H9 (cell line): ENCODE measurements around the gene DEFB121. TPM values are rescaled to one million over a fixed set of nuclear protein-coding genes. Genes with fewer than 3 reads are reported as not detected.

ENCODE experiments used
- DNase-seq: peaks from one replicate; pipeline ENCODE4 v3.0.0-alpha.2; 2017
- H2AFZ ChIP-seq: one replicate; pipeline ENCODE4 v1.6.1; 2013; ENCODE audit warnings: mild to moderate bottlenecking, low read length, control low read depth, moderate library complexity
- H2AK5ac ChIP-seq: 2 replicates; pipeline ENCODE4 v1.6.1; 2013; ENCODE audit warnings: low read length, control low read depth, mixed read lengths; ENCODE audit not compliant: insufficient read length
- H2BK120ac ChIP-seq: one replicate; pipeline ENCODE4 v1.6.1; 2013; ENCODE audit warnings: low read depth, mild to moderate bottlenecking, low read length, control low read depth, inconsistent platforms; ENCODE audit not compliant: poor library complexity, severe bottlenecking
- H2BK12ac ChIP-seq: 2 replicates; pipeline ENCODE4 v1.6.1; 2013; ENCODE audit warnings: low read length, control low read depth, mixed read lengths, low read depth; ENCODE audit not compliant: insufficient read length
- H2BK15ac ChIP-seq: 2 replicates; pipeline ENCODE4 v1.6.1; 2013; ENCODE audit warnings: low read depth, low read length, control low read depth
- H2BK20ac ChIP-seq: one replicate; pipeline ENCODE4 v1.6.1; 2013; ENCODE audit warnings: low read depth, mild to moderate bottlenecking, low read length, control low read depth, inconsistent platforms; ENCODE audit not compliant: poor library complexity, severe bottlenecking
- H2BK5ac ChIP-seq: 2 replicates; pipeline ENCODE4 v1.6.1; 2013; ENCODE audit warnings: low read length, control low read depth, mixed read lengths; ENCODE audit not compliant: insufficient read length
- H3K14ac ChIP-seq: 2 replicates; pipeline ENCODE4 v1.6.1; 2013; ENCODE audit warnings: low read length, control low read depth; ENCODE audit not compliant: insufficient read depth
- H3K18ac ChIP-seq: 2 replicates; pipeline ENCODE4 v1.6.1; 2013; ENCODE audit warnings: low read depth, mild to moderate bottlenecking, mixed read lengths, low read length, control low read depth; ENCODE audit not compliant: insufficient read length
- H3K23ac ChIP-seq: 2 replicates; pipeline ENCODE4 v1.6.1; 2013; ENCODE audit warnings: low read length, control low read depth, mixed read lengths, low read depth; ENCODE audit not compliant: insufficient read length
- H3K23me2 ChIP-seq: 2 replicates; pipeline ENCODE4 v1.6.1; 2013; ENCODE audit warnings: low read depth, mild to moderate bottlenecking, mixed read lengths, low read length, control low read depth; ENCODE audit not compliant: insufficient read length, poor library complexity, severe bottlenecking
- H3K27ac ChIP-seq: 2 replicates; pipeline ENCODE4 v1.5.1; 2013; ENCODE audit warnings: low read length, control low read depth, mixed read lengths, low read depth; ENCODE audit not compliant: insufficient read length
- H3K27me3 ChIP-seq: 2 replicates; pipeline ENCODE4 v1.6.1; 2013; ENCODE audit warnings: low read length, control low read depth, inconsistent platforms; ENCODE audit not compliant: insufficient read depth
- H3K4ac ChIP-seq: 2 replicates; pipeline ENCODE4 v1.6.1; 2013; ENCODE audit warnings: low read depth, mild to moderate bottlenecking, control low read depth, inconsistent platforms, low read length, moderate library complexity
- H3K4me1 ChIP-seq: 2 replicates; pipeline ENCODE4 v1.6.1; 2013; ENCODE audit warnings: low read length, control low read depth, inconsistent platforms; ENCODE audit not compliant: insufficient read depth
- H3K4me2 ChIP-seq: 2 replicates; pipeline ENCODE4 v1.6.1; 2013; ENCODE audit warnings: low read length, control low read depth, mixed read lengths; ENCODE audit not compliant: insufficient read length, insufficient read depth
- H3K56ac ChIP-seq: 2 replicates; pipeline ENCODE4 v1.6.1; 2013; ENCODE audit warnings: low read depth, mild to moderate bottlenecking, mixed read lengths, low read length, control low read depth; ENCODE audit not compliant: insufficient read length
- H3K79me1 ChIP-seq: 2 replicates; pipeline ENCODE4 v1.6.1; 2013; ENCODE audit warnings: low read depth, mild to moderate bottlenecking, moderate library complexity, low read length, control low read depth, inconsistent platforms; ENCODE audit not compliant: insufficient read depth, poor library complexity, severe bottlenecking
- H3K79me2 ChIP-seq: 2 replicates; pipeline ENCODE4 v1.6.1; 2013; ENCODE audit warnings: low read length, control low read depth, inconsistent platforms; ENCODE audit not compliant: insufficient read depth
- H3K9ac ChIP-seq: 2 replicates; pipeline ENCODE4 v1.6.1; 2013; ENCODE audit warnings: low read length, control low read depth, mixed read lengths; ENCODE audit not compliant: insufficient read length; ENCODE audit errors: extremely low read depth
- H3K9me3 ChIP-seq: one replicate; pipeline ENCODE4 v1.6.1; 2013; ENCODE audit warnings: low read depth, low read length, inconsistent platforms; ENCODE audit not compliant: control insufficient read depth
- H3T11ph ChIP-seq: one replicate; pipeline ENCODE4 v1.6.1; 2013; ENCODE audit warnings: mild to moderate bottlenecking, low read length, control low read depth, inconsistent platforms
- H4K20me1 ChIP-seq: one replicate; pipeline ENCODE4 v1.6.1; 2013; ENCODE audit not compliant: control insufficient read depth, insufficient read length, insufficient read depth
- H4K5ac ChIP-seq: 2 replicates; pipeline ENCODE4 v1.6.1; 2013; ENCODE audit warnings: low read depth, mild to moderate bottlenecking, mixed read lengths, low read length, control low read depth; ENCODE audit not compliant: insufficient read length
- H4K8ac ChIP-seq: replicated peaks from 2 replicates; pipeline ENCODE4 v1.6.1; 2013; ENCODE audit warnings: low read length, control low read depth, mixed read lengths, low read depth; ENCODE audit not compliant: insufficient read length
- H4K91ac ChIP-seq: 2 replicates; pipeline ENCODE4 v1.6.1; 2013; ENCODE audit warnings: low read depth, mild to moderate bottlenecking, moderate library complexity, mixed read lengths, low read length, control low read depth; ENCODE audit not compliant: insufficient read length
- H3K27ac Mint-ChIP-seq, 3 experiments: 2 replicates in 2 of 3; 3 replicates in 1 of 3; pipeline ENCODE4 v1.8.0; 2020 to 2021; ENCODE audit warnings: mixed read lengths in 3 of 3, mild to moderate bottlenecking in 1 of 3, moderate library complexity in 1 of 3
- H3K27me3 Mint-ChIP-seq: 2 replicates; pipeline ENCODE4 v1.8.0; 2021; ENCODE audit warnings: low read depth, mild to moderate bottlenecking, moderate library complexity, mixed read lengths
- H3K36me3 Mint-ChIP-seq, 3 experiments: 2 replicates in 2 of 3; 3 replicates in 1 of 3; pipeline ENCODE4 v1.8.0; 2020 to 2021; ENCODE audit warnings: low read depth in 3 of 3, mixed read lengths in 3 of 3; ENCODE audit not compliant: insufficient read depth in 1 of 3
- H3K4me1 Mint-ChIP-seq, 2 experiments: 2 replicates each; pipeline ENCODE4 v1.8.0; 2020; ENCODE audit warnings: mixed read lengths in 2 of 2
- H3K4me3 Mint-ChIP-seq, 2 experiments: 2 replicates in 1 of 2; 3 replicates in 1 of 2; pipeline ENCODE4 v1.8.0; 2020 to 2021; ENCODE audit warnings: mild to moderate bottlenecking in 2 of 2, mixed read lengths in 2 of 2, moderate library complexity in 1 of 2
- H3K9me3 Mint-ChIP-seq, 2 experiments: 2 replicates in 1 of 2; 3 replicates in 1 of 2; pipeline ENCODE4 v1.8.0; 2020; ENCODE audit warnings: mild to moderate bottlenecking in 2 of 2, mixed read lengths in 2 of 2, moderate library complexity in 1 of 2
- CTCF ChIP-seq: fragments of 200-600 bp; sonication (generic); conservative IDR thresholded peaks from 3 replicates; pipeline ENCODE4 v1.8.0; 2021; ENCODE audit warnings: antibody characterized with exemption, mild to moderate bottlenecking
- WGBS: extraction: QIAGEN DNeasy Blood & Tissue Kit; methylation state at CpG from one replicate; pipeline ENCODE4 v1.1.7; 2013; ENCODE audit warnings: missing lambda C conversion rate, low lambda C conversion rate, mixed read lengths; ENCODE audit not compliant: insufficient read length; ENCODE audit errors: extremely low coverage; 5-methylcytosine and 5-hydroxymethylcytosine counted together
- total RNA-seq: library from RNA; stranded (reverse); gene quantifications from 2 replicates; pipeline ENCODE4 v1.2.1, GENCODE V29; 2021

The DEFB121 gene
- total RNA-seq, 1 experiment from 2014 or later = not detected

- H3K14ac ChIP-seq = no peak overlapping the region
- no peak overlapping the region for H3K27ac ChIP-seq
- no peak overlapping the region for H3K23ac ChIP-seq
- no peak overlapping the region for H2BK20ac ChIP-seq
- Mint-ChIP-seq H3K4me3 (no peak overlapping the region), H3K27me3 (peaks cover 8% of the 10 kb centered on the region), H3K9me3 (peaks cover 69 to 86% of the 10 kb centered on the region in 2 experiments), H3K36me3 (peaks cover 2 to 34% (median 9%) of the 10 kb centered on the region in 3 experiments; a peak in 6 of 7 replicates), H3K27ac (no peak overlapping the region), H3K4me1 (no peaks in the 10 kb centered on the region)
- H2BK12ac ChIP-seq = no peak overlapping the region
- no peak overlapping the region for H3K18ac ChIP-seq
- DNase-seq = no peak
- no peaks in the 10 kb centered on the region for H3K79me1 ChIP-seq
- H3K79me2 ChIP-seq = no peaks in the 10 kb centered on the region
- H3K27me3 ChIP-seq = no peaks in the 10 kb centered on the region
- H3K4ac ChIP-seq = no peak overlapping the region
- H4K5ac ChIP-seq = no peak overlapping the region
- TF ChIP-seq CTCF = no peak
- no peak overlapping the region for H2BK120ac ChIP-seq
- no peak overlapping the region for H2AFZ ChIP-seq
- H3K23me2 ChIP-seq = no peaks in the 10 kb centered on the region
- no peak overlapping the region for H4K91ac ChIP-seq
- H3K9ac ChIP-seq = no peak overlapping the region
- no peak overlapping the region for H3K56ac ChIP-seq
- H3K9me3 ChIP-seq = peaks cover 53% of the 10 kb centered on the region
- no peaks in the 10 kb centered on the region for H3K4me1 ChIP-seq
- WGBS = no CpG with 5 or more reads among the region's 2 CpGs
- no peak overlapping the region for H2BK5ac ChIP-seq
- H2BK15ac ChIP-seq = no peak overlapping the region
- no peak overlapping the region for H3K4me2 ChIP-seq
- no peak overlapping the region for H2AK5ac ChIP-seq
- H4K20me1 ChIP-seq = no peaks in the 10 kb centered on the region
- no peak overlapping the region for H4K8ac ChIP-seq
- no peak overlapping the region for H3T11ph ChIP-seq
Observed at GRCh38 chr20:31452575-31452974, 46.6 kb upstream of the DEFB121 start.
